ENCODE results near the gene SNX6. TPM values are rescaled to one million over a fixed set of nuclear protein-coding genes. Genes with fewer than 3 reads are reported as not detected.
"Not testable (repeated sequence)": the region's sequence is repeated elsewhere in the genome, so short reads cannot be mapped to it uniquely, and the experiment has no call there.

SNX6 gene
- total RNA-seq, 1 donor from 2014 or later, result 365 TPM

- H3K27me3 Mint-ChIP-seq (ENCODE audit: insufficient read depth, low read depth), result peaks cover 2% of the 10 kb centered on the region
- Histone ChIP-seq H2AFZ (replicated peaks) (no peak overlapping the region), H3K4me1 (peaks cover 11% of the 10 kb centered on the region), H4K20me1 (ENCODE audit: low read depth) (no peaks in the 10 kb centered on the region), H3K27ac (no peak overlapping the region), H3F3A (ENCODE audit: low read depth) (peaks cover 9% of the 10 kb centered on the region), H3K79me2 (ENCODE audit: low read depth) (peaks cover 30% of the 10 kb centered on the region), H3K9ac (peak overlapping the region; percentile 40), H3K9me3 (ENCODE audit: low read depth) (no peaks in the 10 kb centered on the region), H3K27me3 (no peaks in the 10 kb centered on the region), H3K4me2 (peak overlapping the region; percentile 82), H3K36me3 (peaks cover 6% of the 10 kb centered on the region), H3K4me3 (peak overlapping the region; percentile 75)
- H3K27ac Mint-ChIP-seq, result no peak overlapping the region
- no peaks in the 10 kb centered on the region for H3K9me3 Mint-ChIP-seq
- H3K4me1 Mint-ChIP-seq, result peaks cover 15% of the 10 kb centered on the region
- peaks cover 8% of the 10 kb centered on the region for H3K36me3 Mint-ChIP-seq
- no peak for TF ChIP-seq EZH2phosphoT487 (IDR thresholded peaks at IDR 0.05)
- TF ChIP-seq, protein P1, sequence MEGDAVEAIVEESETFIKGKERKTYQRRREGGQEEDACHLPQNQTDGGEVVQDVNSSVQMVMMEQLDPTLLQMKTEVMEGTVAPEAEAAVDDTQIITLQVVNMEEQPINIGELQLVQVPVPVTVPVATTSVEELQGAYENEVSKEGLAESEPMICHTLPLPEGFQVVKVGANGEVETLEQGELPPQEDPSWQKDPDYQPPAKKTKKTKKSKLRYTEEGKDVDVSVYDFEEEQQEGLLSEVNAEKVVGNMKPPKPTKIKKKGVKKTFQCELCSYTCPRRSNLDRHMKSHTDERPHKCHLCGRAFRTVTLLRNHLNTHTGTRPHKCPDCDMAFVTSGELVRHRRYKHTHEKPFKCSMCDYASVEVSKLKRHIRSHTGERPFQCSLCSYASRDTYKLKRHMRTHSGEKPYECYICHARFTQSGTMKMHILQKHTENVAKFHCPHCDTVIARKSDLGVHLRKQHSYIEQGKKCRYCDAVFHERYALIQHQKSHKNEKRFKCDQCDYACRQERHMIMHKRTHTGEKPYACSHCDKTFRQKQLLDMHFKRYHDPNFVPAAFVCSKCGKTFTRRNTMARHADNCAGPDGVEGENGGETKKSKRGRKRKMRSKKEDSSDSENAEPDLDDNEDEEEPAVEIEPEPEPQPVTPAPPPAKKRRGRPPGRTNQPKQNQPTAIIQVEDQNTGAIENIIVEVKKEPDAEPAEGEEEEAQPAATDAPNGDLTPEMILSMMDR (IDR thresholded peaks at IDR 0.05), result no peak
- no peak for TF ChIP-seq EZH2 (IDR thresholded peaks at IDR 0.05)
- peak overlapping the region; percentile 41 for H3K4me3 Mint-ChIP-seq
- no peak for DNase-seq (ENCODE audit: low spot score)
Observed at GRCh38 chr14:34537677-34538009, 92.3 kb downstream of the SNX6 start.

DNA sequence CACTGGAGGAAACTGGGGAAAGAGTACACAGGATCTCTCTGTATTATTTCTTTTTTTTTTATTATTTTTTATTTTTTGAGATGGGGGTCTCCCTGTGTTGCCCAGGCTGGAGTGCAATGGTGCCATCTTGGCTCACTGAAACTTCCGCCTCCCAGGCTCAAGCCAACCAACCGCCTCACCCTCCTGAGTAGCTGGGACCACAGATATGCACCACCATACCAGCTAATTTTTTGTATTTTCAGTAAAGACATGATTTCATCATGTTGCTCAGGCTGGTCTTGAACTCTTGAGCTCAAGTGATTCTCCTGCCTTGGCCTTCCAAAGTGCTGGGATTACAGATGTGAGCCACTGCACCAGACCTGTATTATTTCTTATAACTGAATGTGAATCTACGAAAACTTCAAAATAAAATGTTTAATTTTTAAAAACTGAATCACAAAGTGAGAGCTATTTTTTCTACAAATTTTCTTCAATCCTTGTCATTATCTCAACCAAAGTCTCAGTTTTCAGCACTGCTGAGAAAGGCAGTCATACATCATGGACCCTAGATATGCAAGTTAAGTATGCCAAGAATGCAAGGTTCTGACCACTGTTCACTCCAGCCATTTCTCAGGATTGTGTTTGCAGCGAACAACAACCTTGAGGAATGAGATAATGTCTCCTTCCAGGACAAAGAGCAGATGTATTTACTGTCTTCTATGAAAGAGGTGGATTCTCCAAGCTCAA lies 92.8 kb downstream of the SNX6 start:
- H3K79me2 ChIP-seq (ENCODE audit: low read depth), result peaks cover 30% of the 10 kb centered on the region
- no peak overlapping the region for H3K4me2 ChIP-seq
- H3K27ac ChIP-seq, result peak overlapping the region; percentile 29
- DNase-seq (ENCODE audit: low spot score), result no peak
- H3K4me1 Mint-ChIP-seq, result peaks cover 15% of the 10 kb centered on the region
- peaks cover 2% of the 10 kb centered on the region for H3K27me3 Mint-ChIP-seq (ENCODE audit: insufficient read depth, low read depth)
- H3K4me1 ChIP-seq, result peaks cover 11% of the 10 kb centered on the region
- H2AFZ ChIP-seq (replicated peaks), result no peak overlapping the region
- no peaks in the 10 kb centered on the region for H3K27me3 ChIP-seq
- H3K4me3 Mint-ChIP-seq, result peak overlapping the region; percentile 41
- H3K4me3 ChIP-seq, result no peak overlapping the region
- peaks cover 6% of the 10 kb centered on the region for H3K36me3 ChIP-seq
- TF ChIP-seq EZH2 (IDR thresholded peaks at IDR 0.05), result no peak
- TF ChIP-seq, protein P1 (IDR thresholded peaks at IDR 0.05), result no peak
- no peak for TF ChIP-seq EZH2phosphoT487 (IDR thresholded peaks at IDR 0.05)
- no peaks in the 10 kb centered on the region for H4K20me1 ChIP-seq (ENCODE audit: low read depth)
- H3F3A ChIP-seq (ENCODE audit: low read depth), result peaks cover 9% of the 10 kb centered on the region
- peaks cover 11% of the 10 kb centered on the region for H3K36me3 Mint-ChIP-seq
- H3K9me3 ChIP-seq (ENCODE audit: low read depth), result no peaks in the 10 kb centered on the region
- no peak overlapping the region for H3K9ac ChIP-seq
- H3K9me3 Mint-ChIP-seq, result no peaks in the 10 kb centered on the region
- no peak overlapping the region for H3K27ac Mint-ChIP-seq

DNA sequence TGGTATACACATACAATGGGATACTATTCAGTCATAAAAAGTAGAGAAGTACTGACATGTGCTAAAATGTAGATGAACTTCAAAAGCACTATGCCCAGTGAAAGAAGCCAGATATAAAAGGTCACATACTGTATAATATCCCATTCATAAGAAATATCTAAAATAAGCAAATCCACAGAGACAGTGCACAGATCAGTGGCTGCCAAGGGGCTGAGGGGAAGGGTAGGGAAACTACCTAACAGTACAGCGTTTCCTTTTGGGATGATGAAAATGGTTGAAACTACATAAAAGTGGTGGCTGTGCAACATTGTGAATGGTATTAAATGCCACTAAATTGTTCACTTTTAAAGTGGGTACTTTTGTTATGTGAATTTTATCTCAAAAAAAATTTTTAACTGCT lies 102.4 kb downstream of the SNX6 start:
- no peak overlapping the region for H3K27ac Mint-ChIP-seq
- no peaks in the 10 kb centered on the region for H3K4me1 Mint-ChIP-seq
- H3K9me3 ChIP-seq (ENCODE audit: low read depth), result no peaks in the 10 kb centered on the region
- peaks cover 24% of the 10 kb centered on the region for H3K36me3 Mint-ChIP-seq
- H3K4me3 ChIP-seq, result no peak overlapping the region
- no peaks in the 10 kb centered on the region for H3K9me3 Mint-ChIP-seq
- no peak overlapping the region for H3K4me3 Mint-ChIP-seq
- TF ChIP-seq, protein P1 (IDR thresholded peaks at IDR 0.05), result no peak
- TF ChIP-seq EZH2 (IDR thresholded peaks at IDR 0.05) (no peak), EZH2phosphoT487 (IDR thresholded peaks at IDR 0.05) (no peak)
- H3F3A ChIP-seq (ENCODE audit: low read depth), result no peaks in the 10 kb centered on the region
- H3K4me1 ChIP-seq, result no peaks in the 10 kb centered on the region
- H3K27me3 Mint-ChIP-seq (ENCODE audit: insufficient read depth, low read depth), result no peaks in the 10 kb centered on the region
- H3K27me3 ChIP-seq, result no peaks in the 10 kb centered on the region
- no peak overlapping the region for H2AFZ ChIP-seq (replicated peaks)
- DNase-seq (ENCODE audit: low spot score), result no peak
- H3K4me2 ChIP-seq, result no peak overlapping the region
- H4K20me1 ChIP-seq (ENCODE audit: low read depth), result no peaks in the 10 kb centered on the region
- H3K36me3 ChIP-seq, result peaks cover 3% of the 10 kb centered on the region
- no peak overlapping the region for H3K27ac ChIP-seq
- no peak overlapping the region for H3K9ac ChIP-seq
- H3K79me2 ChIP-seq (ENCODE audit: low read depth), result no peaks in the 10 kb centered on the region

- H3K27me3 ChIP-seq; H3K9me3 Mint-ChIP-seq; H3K27ac ChIP-seq; H3K4me1 Mint-ChIP-seq; H3K4me3 Mint-ChIP-seq; H3K79me2 ChIP-seq (ENCODE audit: low read depth); H3K27ac Mint-ChIP-seq; DNase-seq (ENCODE audit: low spot score); H3K9ac ChIP-seq; H3K4me3 ChIP-seq; H2AFZ ChIP-seq (replicated peaks); H3K27me3 Mint-ChIP-seq (ENCODE audit: insufficient read depth, low read depth); H3K9me3 ChIP-seq (ENCODE audit: low read depth); H3K36me3 ChIP-seq; H3K4me1 ChIP-seq; H3K4me2 ChIP-seq; H3F3A ChIP-seq (ENCODE audit: low read depth); H4K20me1 ChIP-seq (ENCODE audit: low read depth): not testable (repeated sequence)
- peaks cover 37% of the 10 kb centered on the region for H3K36me3 Mint-ChIP-seq
Observed at GRCh38 chr14:34524216-34524615, 105.7 kb downstream of the SNX6 start.

Data from neural progenitor cell (in vitro differentiated cells).